Panc1 (cell line): ENCODE results near the gene BICDL2. TPM values are rescaled to one million over a fixed set of nuclear protein-coding genes. Genes with fewer than 3 reads are reported as not detected.
A peak's percentile ranks its signal among the peaks of the same experiment; 100 is the strongest.

ENCODE experiments used
- ATAC-seq: fragments of 200-7000 bp; cut with Tn5 transposase; 2 replicates; pipeline ENCODE4 v1.9.1; 2020; ENCODE audit warnings: mild to moderate bottlenecking, moderate library complexity
- BruUV-seq: library from RNA; stranded (reverse); fragments of 400-500 nt; replicated peaks from 2 replicates; lab custom pipeline; 2021; lab: Mats Ljungman, UMichigan
- CTCF ChIA-PET: fragments of 300-600 bp; sonication (Branson Sonifier 250); formaldehyde crosslinking; loops from one replicate; lab custom pipeline; 2022; ENCODE audit warnings: antibody characterized with exemption; lab: Charles Lee
- POLR2A ChIA-PET: fragments of 300-600 bp; sonication (Branson Sonifier 250); formaldehyde crosslinking; loops from one replicate; lab custom pipeline; 2022; ENCODE audit warnings: antibody characterized with exemption; lab: Charles Lee
- DNase-seq: peaks from one replicate; pipeline ENCODE4 v3.0.0-alpha.2; 2010; ENCODE audit warnings: low read depth, low spot score
- H3K27ac ChIP-seq: 2 replicates; pipeline ENCODE4 v1.5.1; 2011; ENCODE audit warnings: mild to moderate bottlenecking, low read length, inconsistent platforms
- H3K27me3 ChIP-seq: fragments of 200-500 bp; sonication (Bioruptor generic); 2 replicates; pipeline ENCODE4 v1.6.0; 2014; ENCODE audit warnings: low read length, inconsistent platforms; ENCODE audit not compliant: control insufficient read depth, insufficient read depth
- H3K36me3 ChIP-seq: fragments of 200-500 bp; sonication (Bioruptor generic); 2 replicates; pipeline ENCODE4 v1.5.1; 2014; ENCODE audit warnings: inconsistent platforms, mild to moderate bottlenecking, low read length, moderate library complexity; ENCODE audit not compliant: control insufficient read depth, insufficient read depth
- H3K4me1 ChIP-seq: 2 replicates; pipeline ENCODE4 v1.5.1; 2011; ENCODE audit warnings: inconsistent platforms, mild to moderate bottlenecking, low read length, moderate library complexity; ENCODE audit not compliant: control insufficient read depth, insufficient read depth
- H3K4me3 ChIP-seq, 2 experiments: 2 replicates each; pipeline ENCODE4 v1.5.1; 2011 to 2012; ENCODE audit warnings: low read depth in 2 of 2, low read length in 2 of 2, mild to moderate bottlenecking in 2 of 2, inconsistent platforms in 1 of 2, moderate library complexity in 1 of 2
- H3K9me3 ChIP-seq: fragments of 200-500 bp; sonication (Bioruptor generic); 2 replicates; pipeline ENCODE4 v1.5.1; 2014; ENCODE audit warnings: low read depth, mild to moderate bottlenecking, inconsistent platforms, low read length, moderate library complexity; ENCODE audit not compliant: control insufficient read depth, insufficient read depth
- CTCF ChIP-seq: fragments of 450-650 bp; IDR thresholded peaks from 2 replicates; pipeline ENCODE4 v1.5.1; 2017; ENCODE audit warnings: mild to moderate bottlenecking
- POLR2AphosphoS5 ChIP-seq: IDR thresholded peaks from 2 replicates; pipeline ENCODE4 v1.6.1; 2012; ENCODE audit warnings: mild to moderate bottlenecking, low read depth, low read length, moderate library complexity
- REST ChIP-seq, 2 experiments: IDR thresholded peaks; 2 replicates each; pipeline ENCODE4 v1.6.1; 2011 to 2012; ENCODE audit warnings: low read depth in 2 of 2, control low read depth in 1 of 2, low read length in 1 of 2, mild to moderate bottlenecking in 1 of 2, moderate library complexity in 1 of 2; ENCODE audit not compliant: insufficient read depth in 1 of 2
- SIN3A ChIP-seq: IDR thresholded peaks from 2 replicates; pipeline ENCODE4 v1.6.1; 2012; ENCODE audit warnings: low read depth, mild to moderate bottlenecking, low read length, moderate library complexity, borderline replicate concordance; ENCODE audit not compliant: insufficient read depth
- TCF7L2 ChIP-seq: IDR thresholded peaks from 2 replicates; pipeline ENCODE4 v1.6.1; 2011; ENCODE audit warnings: mild to moderate bottlenecking, low read depth, low read length, inconsistent platforms
- in situ Hi-C: cut with HindIII; loops from 2 replicates; pipeline ENCODE4 v1.10.0; 2016; ENCODE audit warnings: low sequenced_read_pairs, low pct_unique_long_range_greater_than_20kb
- intact Hi-C: fragments of 100-400 bp; cut with micrococcal nuclease; formaldehyde crosslinking; loops from one replicate; pipeline ENCODE4 v1.10.0; 2022; ENCODE audit not compliant: unreplicated experiment
- total RNA-seq: library from RNA; stranded (reverse); gene quantifications from one replicate; pipeline ENCODE4 v1.2.1, GENCODE V29; 2021; ENCODE audit not compliant: unreplicated experiment

BICDL2 gene
- total RNA-seq, 1 experiment from 2014 or later, result 0.21 TPM

- ChIA-PET CTCF (interaction anchor here (0.8 to 1.0 kb wide), 2 partner anchors 9 to 17 kb away, joined by 3 read pairs; no protein-coding TSS in a partner anchor), POLR2A (no interaction called here)
- no peaks in the 10 kb centered on the region for H3K9me3 ChIP-seq
- H3K27me3 ChIP-seq, result no peaks in the 10 kb centered on the region
- TF ChIP-seq POLR2AphosphoS5, result no peak
- no peak for TF ChIP-seq CTCF
- no peak for TF ChIP-seq SIN3A
- TF ChIP-seq TCF7L2, result no peak
- no peak for TF ChIP-seq REST (IDR thresholded peaks at IDR 0.05; ENCODE audit: insufficient read depth in 1 of 2, low read depth in 2 of 2, low read length in 1 of 2)
- H3K4me3 ChIP-seq, result no peak overlapping the region
- no peaks in the 10 kb centered on the region for H3K36me3 ChIP-seq
- no peak for DNase-seq
- no peak overlapping the region for H3K27ac ChIP-seq
- intact Hi-C loops (no loop called here), in situ Hi-C loops (no loop called here)
- no TSS peak for BruUV-seq
- no peak for ATAC-seq
- peaks cover 11% of the 10 kb centered on the region; the same call in 1 of the 2 replicates for H3K4me1 ChIP-seq
Observed at GRCh38 chr16:3013998-3014690, 22.6 kb downstream of the BICDL2 start.

DNA sequence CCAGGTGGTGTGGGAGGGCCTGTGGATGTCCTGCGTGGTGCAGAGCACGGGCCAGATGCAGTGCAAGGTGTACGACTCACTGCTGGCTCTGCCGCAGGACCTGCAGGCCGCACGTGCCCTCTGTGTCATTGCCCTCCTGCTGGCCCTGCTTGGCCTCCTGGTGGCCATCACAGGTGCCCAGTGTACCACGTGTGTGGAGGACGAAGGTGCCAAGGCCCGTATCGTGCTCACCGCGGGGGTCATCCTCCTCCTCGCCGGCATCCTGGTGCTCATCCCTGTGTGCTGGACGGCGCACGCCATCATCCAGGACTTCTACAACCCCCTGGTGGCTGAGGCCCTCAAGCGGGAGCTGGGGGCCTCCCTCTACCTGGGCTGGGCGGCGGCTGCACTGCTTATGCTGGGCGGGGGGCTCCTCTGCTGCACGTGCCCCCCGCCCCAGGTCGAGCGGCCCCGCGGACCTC, 23.2 kb downstream of the BICDL2 start:
- TF ChIP-seq SIN3A, result no peak
- TF ChIP-seq REST (IDR thresholded peaks at IDR 0.05; ENCODE audit: insufficient read depth in 1 of 2, low read depth in 2 of 2, low read length in 1 of 2), result no peak
- TF ChIP-seq TCF7L2, result no peak
- no peak for TF ChIP-seq CTCF
- TF ChIP-seq POLR2AphosphoS5, result no peak
- Histone ChIP-seq H3K4me1 (peaks cover 13% of the 10 kb centered on the region), H3K4me3 (no peak overlapping the region), H3K9me3 (no peaks in the 10 kb centered on the region), H3K27ac (no peak overlapping the region), H3K27me3 (no peaks in the 10 kb centered on the region), H3K36me3 (no peaks in the 10 kb centered on the region)
- ChIA-PET POLR2A (no interaction called here), CTCF (interaction anchor here (0.8 to 1.0 kb wide), 2 partner anchors 9 to 18 kb away, joined by 3 read pairs; no protein-coding TSS in a partner anchor)
- ATAC-seq (peak; percentile 36), DNase-seq (no peak)
- in situ Hi-C loops, result no loop called here
- intact Hi-C loops, result no loop called here
- BruUV-seq, result no TSS peak
